OCI-LY3 (cell line): ENCODE results near the gene MPRIP.

ENCODE experiments used
- H2AFZ ChIP-seq: fragments of 200-600, 300-600 bp; shearing (Covaris generic); 2 replicates; pipeline ENCODE4 v1.6.0; 2014; ENCODE audit warnings: antibody characterized with exemption, low read depth, low read length
- H3K27ac ChIP-seq: fragments of 200-600, 300-600 bp; sonication (generic); 2 replicates; pipeline ENCODE4 v1.5.1; 2014; ENCODE audit warnings: mild to moderate bottlenecking, low read length, moderate library complexity, mixed read lengths
- H3K27me3 ChIP-seq: fragments of 200-600, 300-600 bp; sonication (generic); 2 replicates; pipeline ENCODE4 v1.6.1; 2014; ENCODE audit warnings: low read depth, low read length, mixed read lengths
- H3K36me3 ChIP-seq: fragments of 200-600, 300-600 bp; sonication (generic); replicated peaks from 2 replicates; pipeline ENCODE3; 2014; ENCODE audit warnings: low read depth, low read length, mixed read lengths
- H3K4me1 ChIP-seq: fragments of 300-600, 200-600 bp; sonication (generic); 2 replicates; pipeline ENCODE4 v1.6.1; 2014; ENCODE audit warnings: low read length, mixed read lengths
- H3K4me2 ChIP-seq: fragments of 200-600, 300-600 bp; sonication (generic); 2 replicates; pipeline ENCODE4 v1.6.1; 2014; ENCODE audit warnings: low read length, mixed read lengths
- H3K4me3 ChIP-seq: fragments of 300-600, 200-600 bp; sonication (generic); 2 replicates; pipeline ENCODE4 v1.5.1; 2014; ENCODE audit warnings: antibody characterized with exemption, mild to moderate bottlenecking, low read length, moderate library complexity
- H3K79me2 ChIP-seq: fragments of 300-600, 200-600 bp; shearing (Covaris generic); 2 replicates; pipeline ENCODE4 v1.6.1; 2014; ENCODE audit warnings: mild to moderate bottlenecking, low read length, mixed read lengths
- H3K9ac ChIP-seq: fragments of 300-600, 200-600 bp; shearing (Covaris generic); 2 replicates; pipeline ENCODE4 v1.6.0; 2014; ENCODE audit warnings: mild to moderate bottlenecking, low read length, moderate library complexity
- H3K9me3 ChIP-seq: fragments of 200-600, 300-600 bp; shearing (Covaris generic); 2 replicates; pipeline ENCODE4 v1.6.1; 2014; ENCODE audit warnings: low read length, mixed read lengths; ENCODE audit not compliant: insufficient read depth
- H4K20me1 ChIP-seq: fragments of 200-600, 300-600 bp; sonication (generic); 2 replicates; pipeline ENCODE4 v1.6.1; 2016; ENCODE audit warnings: low read length, mixed read lengths; ENCODE audit not compliant: insufficient read depth
- EZH2phosphoT487 ChIP-seq: fragments of 200-600 bp; shearing (Covaris generic); IDR thresholded peaks from 2 replicates; pipeline ENCODE4 v1.6.1; 2018; ENCODE audit warnings: antibody characterized with exemption, mixed run types, low read depth
- TF ChIP-seq, protein P1 (sequence below): fragments of 200-600, 300-600 bp; sonication (generic); IDR thresholded peaks from 2 replicates; pipeline ENCODE4 v1.5.1; 2014; ENCODE audit warnings: antibody characterized with exemption, low read length, low read depth

MPRIP gene

DNA sequence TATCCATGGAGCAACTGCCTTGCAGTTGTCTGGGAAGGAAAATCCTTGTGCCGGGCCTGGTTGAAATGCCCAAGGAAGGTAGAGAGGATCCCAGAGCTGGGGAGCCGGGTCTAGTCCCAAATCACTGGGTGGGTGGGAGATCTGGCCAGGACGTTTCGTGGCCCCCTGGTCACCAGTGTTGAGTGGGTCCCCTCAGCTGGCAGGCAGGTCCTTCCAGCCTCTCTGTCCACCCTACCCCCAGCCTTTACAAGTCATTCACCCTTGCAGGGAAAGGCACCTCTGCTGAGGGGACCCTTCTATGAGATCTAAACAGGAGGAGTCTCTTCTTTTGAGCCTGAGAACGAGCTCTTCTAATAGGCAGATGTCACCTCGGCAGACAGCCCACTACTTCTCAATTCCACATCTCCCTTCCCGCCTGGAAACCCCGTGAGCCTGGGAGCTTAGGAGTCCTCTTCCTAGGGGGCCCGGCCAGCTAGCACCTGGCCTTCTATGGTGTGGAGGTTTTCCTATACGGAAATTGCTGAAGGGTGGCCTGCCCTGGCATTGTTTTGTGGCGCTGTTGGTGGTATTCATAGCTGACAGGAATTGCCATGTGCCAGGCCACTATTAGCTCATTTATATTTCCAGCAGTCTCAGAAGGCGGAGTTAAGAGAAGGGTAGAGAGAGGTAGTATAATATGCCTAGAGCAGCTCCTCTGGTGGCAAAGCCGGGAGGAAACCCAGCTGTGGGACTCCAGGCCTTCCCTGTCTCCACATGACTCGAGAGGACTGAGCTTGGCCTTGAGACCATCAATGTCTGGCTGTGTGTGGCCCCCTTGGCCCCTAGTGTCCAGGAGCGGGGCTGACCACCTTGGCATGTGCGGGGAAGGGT, 13.3 kb downstream of the MPRIP start:
- TF ChIP-seq EZH2phosphoT487: no peak
- TF ChIP-seq, protein P1, sequence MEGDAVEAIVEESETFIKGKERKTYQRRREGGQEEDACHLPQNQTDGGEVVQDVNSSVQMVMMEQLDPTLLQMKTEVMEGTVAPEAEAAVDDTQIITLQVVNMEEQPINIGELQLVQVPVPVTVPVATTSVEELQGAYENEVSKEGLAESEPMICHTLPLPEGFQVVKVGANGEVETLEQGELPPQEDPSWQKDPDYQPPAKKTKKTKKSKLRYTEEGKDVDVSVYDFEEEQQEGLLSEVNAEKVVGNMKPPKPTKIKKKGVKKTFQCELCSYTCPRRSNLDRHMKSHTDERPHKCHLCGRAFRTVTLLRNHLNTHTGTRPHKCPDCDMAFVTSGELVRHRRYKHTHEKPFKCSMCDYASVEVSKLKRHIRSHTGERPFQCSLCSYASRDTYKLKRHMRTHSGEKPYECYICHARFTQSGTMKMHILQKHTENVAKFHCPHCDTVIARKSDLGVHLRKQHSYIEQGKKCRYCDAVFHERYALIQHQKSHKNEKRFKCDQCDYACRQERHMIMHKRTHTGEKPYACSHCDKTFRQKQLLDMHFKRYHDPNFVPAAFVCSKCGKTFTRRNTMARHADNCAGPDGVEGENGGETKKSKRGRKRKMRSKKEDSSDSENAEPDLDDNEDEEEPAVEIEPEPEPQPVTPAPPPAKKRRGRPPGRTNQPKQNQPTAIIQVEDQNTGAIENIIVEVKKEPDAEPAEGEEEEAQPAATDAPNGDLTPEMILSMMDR: no peak
- H3K4me2 ChIP-seq: no peak overlapping the region
- H3K4me3 ChIP-seq: no peak overlapping the region
- no peaks in the 10 kb centered on the region for H3K9me3 ChIP-seq
- H3K27ac ChIP-seq: no peak overlapping the region
- H4K20me1 ChIP-seq: peaks cover 4% of the 10 kb centered on the region; the same call in 1 of the 2 replicates
- H3K79me2 ChIP-seq: peaks cover 29% of the 10 kb centered on the region
- H3K9ac ChIP-seq: no peak overlapping the region
- H3K27me3 ChIP-seq: no peaks in the 10 kb centered on the region
- H3K36me3 ChIP-seq: no peaks in the 10 kb centered on the region
- no peaks in the 10 kb centered on the region for H3K4me1 ChIP-seq
- no peak overlapping the region for H2AFZ ChIP-seq

DNA sequence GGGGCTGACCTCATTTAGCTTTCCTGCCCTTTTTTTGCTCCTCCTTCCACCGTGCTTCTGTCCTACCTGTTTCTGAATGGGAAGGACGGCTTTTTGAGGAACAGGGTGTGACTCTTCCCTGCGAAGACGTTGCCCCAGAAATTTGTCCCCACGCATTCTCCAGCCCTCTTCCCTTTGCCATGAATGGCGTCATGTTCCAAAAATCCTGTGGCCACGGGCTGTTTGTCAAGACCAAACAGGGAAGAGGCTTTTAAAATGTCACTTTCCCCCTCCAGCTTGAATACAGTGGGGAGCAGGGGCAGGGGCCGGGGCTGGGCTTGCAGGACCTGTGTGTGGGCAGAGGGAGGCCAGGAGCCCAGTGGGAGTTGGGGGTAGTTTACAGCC, 13.9 kb downstream of the MPRIP start:
- no peak overlapping the region for H3K4me3 ChIP-seq
- peaks cover 4% of the 10 kb centered on the region; the same call in 1 of the 2 replicates for H4K20me1 ChIP-seq
- H3K36me3 ChIP-seq: no peaks in the 10 kb centered on the region
- H3K27ac ChIP-seq: no peak overlapping the region
- H3K79me2 ChIP-seq: peaks cover 24% of the 10 kb centered on the region
- H3K4me1 ChIP-seq: no peaks in the 10 kb centered on the region
- no peaks in the 10 kb centered on the region for H3K9me3 ChIP-seq
- no peaks in the 10 kb centered on the region for H3K27me3 ChIP-seq
- no peak overlapping the region for H3K4me2 ChIP-seq
- TF ChIP-seq, protein P1: no peak
- no peak for TF ChIP-seq EZH2phosphoT487
- no peak overlapping the region for H3K9ac ChIP-seq
- H2AFZ ChIP-seq: no peak overlapping the region

DNA sequence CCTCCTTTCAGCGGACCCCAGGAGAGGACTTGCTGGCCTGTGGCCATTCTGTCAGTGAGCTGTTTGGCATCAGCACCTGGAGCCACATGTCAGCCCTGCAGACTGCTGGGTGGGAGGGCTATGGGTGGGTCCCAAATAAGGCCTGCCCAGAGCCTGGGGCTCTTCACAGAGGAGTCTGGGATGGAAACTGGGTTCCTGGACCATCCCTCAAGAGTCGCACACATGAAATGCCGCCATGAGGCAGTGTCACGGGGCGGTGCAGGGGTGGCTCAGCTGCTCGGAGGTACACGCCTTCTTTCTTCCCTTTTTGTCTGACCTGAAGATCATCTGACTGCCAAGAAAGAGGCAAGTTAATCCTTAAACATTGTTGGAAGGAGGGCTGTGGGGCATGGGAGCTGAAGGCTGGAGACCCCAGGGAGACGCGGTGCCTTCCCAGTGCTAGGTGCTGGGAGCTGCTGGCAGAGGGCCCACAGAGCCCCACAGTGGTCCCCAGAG, 14.8 kb downstream of the MPRIP start:
- no peak overlapping the region for H3K4me3 ChIP-seq
- no peaks in the 10 kb centered on the region for H4K20me1 ChIP-seq
- no peaks in the 10 kb centered on the region for H3K9me3 ChIP-seq
- H3K27me3 ChIP-seq: no peaks in the 10 kb centered on the region
- peaks cover 16% of the 10 kb centered on the region; the same call in 1 of the 2 replicates for H3K79me2 ChIP-seq
- H3K27ac ChIP-seq: no peak overlapping the region
- no peak overlapping the region for H3K4me2 ChIP-seq
- H3K4me1 ChIP-seq: no peaks in the 10 kb centered on the region
- H2AFZ ChIP-seq: no peak overlapping the region
- no peak overlapping the region for H3K9ac ChIP-seq
- TF ChIP-seq, protein P1: no peak
- no peak for TF ChIP-seq EZH2phosphoT487
- no peaks in the 10 kb centered on the region for H3K36me3 ChIP-seq

DNA sequence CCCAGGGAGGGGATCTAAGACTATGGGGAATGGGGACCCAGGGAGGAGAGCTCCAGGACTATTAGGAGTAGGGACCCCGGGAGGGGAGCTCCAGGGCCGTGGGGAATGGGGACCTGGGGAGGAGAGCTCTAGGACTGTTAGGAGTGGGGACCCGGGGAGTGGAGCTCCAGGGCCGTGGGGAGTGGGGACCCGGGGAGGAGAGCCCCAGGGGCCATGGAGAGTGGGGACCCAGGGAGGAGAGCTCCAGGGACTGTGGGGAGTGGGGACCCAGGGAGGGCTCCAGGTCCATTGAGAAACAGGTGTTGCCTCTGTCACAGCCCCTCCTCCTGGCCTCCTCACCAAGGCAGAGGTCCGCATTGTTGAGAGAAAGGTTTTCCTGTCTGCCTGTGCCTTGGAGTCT, 16.0 kb downstream of the MPRIP start:
- no peak overlapping the region for H3K27ac ChIP-seq
- TF ChIP-seq EZH2phosphoT487: no peak
- TF ChIP-seq, protein P1: no peak

More for the DNA sequence above, 16.0 kb downstream of the MPRIP start:
- Histone ChIP-seq H3K4me2 (no peak overlapping the region), H2AFZ (no peak overlapping the region), H3K4me3 (no peak overlapping the region), H3K9me3 (no peaks in the 10 kb centered on the region), H3K9ac (no peak overlapping the region), H3K4me1 (no peaks in the 10 kb centered on the region), H4K20me1 (peaks cover 4% of the 10 kb centered on the region; the same call in 1 of the 2 replicates), H3K36me3 (no peaks in the 10 kb centered on the region), H3K79me2 (peaks cover 17% of the 10 kb centered on the region; the same call in 1 of the 2 replicates), H3K27me3 (no peaks in the 10 kb centered on the region)
